HEK293 (cell line): ENCODE measurements around the gene TTC6.

Experiments used
- CTCF ChIA-PET: fragments of 350-600 bp; formaldehyde crosslinking; extraction: SDS; loops from one replicate; lab custom pipeline; 2021; ENCODE audit warnings: antibody characterized with exemption; lab: Yijun Ruan, JAX
- POLR2A ChIA-PET: fragments of 300-600 bp; formaldehyde crosslinking; extraction: SDS; loops from one replicate; lab custom pipeline; 2020; ENCODE audit warnings: antibody characterized with exemption, inconsistent platforms; lab: Yijun Ruan, JAX
- H3K27ac ChIP-seq: fragments of 200-500 bp; sonication (Bioruptor generic); 2 replicates; pipeline ENCODE4 v1.5.1; 2014; ENCODE audit warnings: low read depth, low read length, control low read depth, inconsistent platforms; ENCODE audit errors: extremely low read depth
- H3K36me3 ChIP-seq, 2 experiments: fragments of 200-500 bp in 1 of 2; sonication (Bioruptor generic) in 1 of 2; 1 replicate in 1 of 2; 2 replicates in 1 of 2; pipeline ENCODE4 v1.5.1; 2014 to 2017; ENCODE audit warnings: inconsistent platforms in 2 of 2, low read length in 2 of 2; ENCODE audit not compliant: control insufficient read depth in 2 of 2, insufficient read depth in 1 of 2
- H3K4me1 ChIP-seq: fragments of 200-500 bp; sonication (Bioruptor generic); 2 replicates; pipeline ENCODE4 v1.5.1; 2014; ENCODE audit warnings: mild to moderate bottlenecking, low read length, inconsistent platforms; ENCODE audit not compliant: control insufficient read depth, insufficient read depth
- H3K4me3 ChIP-seq: 2 replicates; pipeline ENCODE4 v1.5.1; 2011; ENCODE audit warnings: low read depth, mild to moderate bottlenecking, control low read depth, low read length, moderate library complexity
- H3K9me3 ChIP-seq: fragments of 200-500 bp; sonication (Bioruptor generic); 2 replicates; pipeline ENCODE4 v1.5.1; 2014; ENCODE audit warnings: low read depth, low read length, inconsistent platforms; ENCODE audit not compliant: control insufficient read depth, insufficient read depth
- AEBP2 ChIP-seq: fragments of 450-650 bp; formaldehyde crosslinking; IDR thresholded peaks from 2 replicates; pipeline ENCODE4 v1.5.1; 2016; ENCODE audit warnings: missing biosample characterization, missing genetic modification characterization, borderline replicate concordance
- BCL11B ChIP-seq: fragments of 450-650 bp; formaldehyde crosslinking; IDR thresholded peaks from 2 replicates; pipeline ENCODE4 v1.5.1; 2016; ENCODE audit warnings: low read depth, missing biosample characterization, missing genetic modification characterization
- CTCF ChIP-seq: fragments of 450-650 bp; formaldehyde crosslinking; IDR thresholded peaks from 2 replicates; pipeline ENCODE4 v1.5.1; 2016; ENCODE audit warnings: missing biosample characterization, missing genetic modification characterization
- GLI2 ChIP-seq: fragments of 450-650 bp; formaldehyde crosslinking; IDR thresholded peaks from 2 replicates; pipeline ENCODE4; 2017; ENCODE audit warnings: missing biosample characterization, missing genetic modification characterization, low read depth, borderline replicate concordance
- HOXC10 ChIP-seq: sonication (generic); formaldehyde crosslinking; IDR thresholded peaks from 2 replicates; pipeline ENCODE4 v1.8.1; 2023; ENCODE audit warnings: mild to moderate bottlenecking, missing genetic modification reagents
- MEIS1 ChIP-seq: sonication (generic); formaldehyde crosslinking; IDR thresholded peaks from 2 replicates; pipeline ENCODE4 v1.8.1; 2022; ENCODE audit warnings: missing genetic modification reagents, mild to moderate bottlenecking, borderline replicate concordance
- SETDB1 ChIP-seq: IDR thresholded peaks from one replicate; pipeline ENCODE4 v1.6.1; 2017; ENCODE audit warnings: mild to moderate bottlenecking, low read length, moderate library complexity, mixed read lengths; ENCODE audit not compliant: insufficient read length
- ZBTB20 ChIP-seq: fragments of 450-650 bp; formaldehyde crosslinking; IDR thresholded peaks from 2 replicates; pipeline ENCODE4 v1.5.1; 2016; ENCODE audit warnings: missing biosample characterization, missing genetic modification characterization
- ZBTB44 ChIP-seq: fragments of 450-650 bp; IDR thresholded peaks from 2 replicates; pipeline ENCODE4 v1.5.1; 2018; ENCODE audit warnings: missing biosample characterization, mild to moderate bottlenecking, missing genetic modification characterization
- ZBTB48 ChIP-seq: fragments of 450-650 bp; formaldehyde crosslinking; IDR thresholded peaks from 2 replicates; pipeline ENCODE4 v1.5.1; 2016; ENCODE audit warnings: missing biosample characterization, missing genetic modification characterization
- ZNF140 ChIP-seq: fragments of 450-650 bp; formaldehyde crosslinking; IDR thresholded peaks from 2 replicates; pipeline ENCODE4 v1.5.1; 2016; ENCODE audit warnings: missing biosample characterization, missing genetic modification characterization
- ZNF280C ChIP-seq: fragments of 450-650 bp; formaldehyde crosslinking; IDR thresholded peaks from 2 replicates; pipeline ENCODE4 v1.5.1; 2016; ENCODE audit warnings: missing biosample characterization, missing genetic modification characterization
- ZNF350 ChIP-seq: fragments of 450-650 bp; formaldehyde crosslinking; IDR thresholded peaks from 2 replicates; pipeline ENCODE4 v1.5.0; 2017; ENCODE audit warnings: missing biosample characterization, mild to moderate bottlenecking, missing genetic modification characterization
- ZNF404 ChIP-seq: fragments of 450-650 bp; formaldehyde crosslinking; IDR thresholded peaks from 2 replicates; pipeline ENCODE4 v1.5.1; 2017; ENCODE audit warnings: missing biosample characterization, missing genetic modification characterization
- ZNF529 ChIP-seq: fragments of 450-650 bp; formaldehyde crosslinking; IDR thresholded peaks from 2 replicates; pipeline ENCODE4 v1.5.1; 2017; ENCODE audit warnings: missing genetic modification characterization, missing biosample characterization; ENCODE audit not compliant: insufficient replicate concordance
- ZNF610 ChIP-seq: fragments of 450-650 bp; formaldehyde crosslinking; IDR thresholded peaks from 2 replicates; pipeline ENCODE4 v1.5.1; 2016; ENCODE audit warnings: missing biosample characterization, missing genetic modification characterization, borderline replicate concordance
- ZNF626 ChIP-seq: fragments of 450-650 bp; sonication (Bioruptor Pico); formaldehyde crosslinking; IDR thresholded peaks from 2 replicates; pipeline ENCODE4 v1.5.1; 2018; ENCODE audit warnings: missing biosample characterization, missing genetic modification characterization, inconsistent platforms
- ZNF707 ChIP-seq: fragments of 450-650 bp; formaldehyde crosslinking; IDR thresholded peaks from 2 replicates; pipeline ENCODE4 v1.5.1; 2016; ENCODE audit warnings: missing biosample characterization, missing genetic modification characterization
- ZNF777 ChIP-seq: fragments of 450-650 bp; formaldehyde crosslinking; IDR thresholded peaks from 2 replicates; pipeline ENCODE4 v1.5.1; 2017; ENCODE audit warnings: missing biosample characterization, missing genetic modification characterization, borderline replicate concordance
- ZNF785 ChIP-seq: fragments of 450-650 bp; formaldehyde crosslinking; IDR thresholded peaks from 2 replicates; pipeline ENCODE4 v1.5.1; 2016; ENCODE audit warnings: missing biosample characterization, missing genetic modification characterization
- ZNF791 ChIP-seq: fragments of 450-650 bp; formaldehyde crosslinking; IDR thresholded peaks from 2 replicates; pipeline ENCODE4 v1.5.1; 2016; ENCODE audit warnings: missing biosample characterization, missing genetic modification characterization
- ZSCAN30 ChIP-seq: fragments of 450-650 bp; IDR thresholded peaks from 2 replicates; pipeline ENCODE4 v1.5.1; 2018; ENCODE audit warnings: missing biosample characterization, mild to moderate bottlenecking, missing genetic modification characterization, moderate library complexity

Gene TTC6

GRCh38 chr14:37610945-37611523 lies 15.6 kb downstream of the TTC6 start (continued):
- TF ChIP-seq AEBP2: no peak

- H3K4me1 ChIP-seq: no peaks in the 10 kb centered on the region
- POLR2A ChIA-PET: no interaction called here
- no peak overlapping the region for H3K27ac ChIP-seq
- H3K36me3 ChIP-seq: no peaks in the 10 kb centered on the region
- TF ChIP-seq ZNF626 (tag by site-specific recombination) (peak; percentile 19; the same call in 1 of the 2 replicates), ZNF610 (tag by site-specific recombination) (peak; percentile 38; the same call in 1 of the 2 replicates), MEIS1 (CRISPR knock-in tag) (no peak), SETDB1 (peak; percentile 84), ZNF529 (tag by site-specific recombination) (peak; percentile 16), ZNF350 (tag by site-specific recombination) (peak; percentile 49; the same call in 1 of the 2 replicates), ZNF777 (tag by site-specific recombination) (no peak), ZNF791 (tag by site-specific recombination) (no peak)
- no peak overlapping the region for H3K4me3 ChIP-seq
- CTCF ChIA-PET: no interaction called here
- H3K9me3 ChIP-seq: peaks cover 9% of the 10 kb centered on the region
Measured at GRCh38 chr14:37615582-37616289, 20.3 kb downstream of the TTC6 start.

- ChIA-PET POLR2A (no interaction called here), CTCF (interaction anchor here (1.1 kb wide), 1 partner anchor 11 kb away, joined by 4 read pairs; no protein-coding TSS in a partner anchor)
- H3K4me3 ChIP-seq: no peak overlapping the region
- H3K9me3 ChIP-seq: peaks cover 9% of the 10 kb centered on the region
- no peaks in the 10 kb centered on the region for H3K36me3 ChIP-seq
- TF ChIP-seq ZBTB20 (tag by site-specific recombination): no peak
- TF ChIP-seq ZSCAN30 (tag by site-specific recombination): no peak
- no peak for TF ChIP-seq HOXC10 (CRISPR knock-in tag)
- no peak for TF ChIP-seq GLI2
- TF ChIP-seq ZNF280C (tag by site-specific recombination): no peak
- no peak for TF ChIP-seq BCL11B (tag by site-specific recombination)
- H3K4me1 ChIP-seq: no peaks in the 10 kb centered on the region
- no peak overlapping the region for H3K27ac ChIP-seq
Measured at GRCh38 chr14:37616853-37617252, 21.4 kb downstream of the TTC6 start.

GRCh38 chr14:37617864-37618365 lies 22.5 kb downstream of the TTC6 start:
- ChIA-PET CTCF (no interaction called here), POLR2A (no interaction called here)
- Histone ChIP-seq H3K4me1 (no peaks in the 10 kb centered on the region), H3K36me3 (no peaks in the 10 kb centered on the region), H3K9me3 (peaks cover 9% of the 10 kb centered on the region), H3K27ac (no peak overlapping the region), H3K4me3 (no peak overlapping the region)
- TF ChIP-seq ZNF785 (tag by site-specific recombination): no peak
- TF ChIP-seq ZNF529 (tag by site-specific recombination): no peak
- TF ChIP-seq ZNF707 (tag by site-specific recombination): no peak
- TF ChIP-seq CTCF (tag by site-specific recombination): no peak
- no peak for TF ChIP-seq ZNF140 (tag by site-specific recombination)
- no peak for TF ChIP-seq ZNF404 (tag by site-specific recombination)
- no peak for TF ChIP-seq ZBTB48 (tag by site-specific recombination)
- no peak for TF ChIP-seq ZBTB44
